Kidney (tissue), 14 donors: ENCODE results near the gene TMEM126A. TPM values are rescaled to one million over a fixed set of nuclear protein-coding genes. Genes with fewer than 3 reads are reported as not detected.
"Not testable (repeated sequence)": the region's sequence is repeated elsewhere in the genome, so short reads cannot be mapped to it uniquely, and the experiment has no call there.

Source experiments
- DNase-seq, 5 donors: peaks; one replicate each; pipeline ENCODE4 v3.0.0-alpha.2; 2013 to 2020
- FAIRE-seq: peaks from 2 replicates; lab custom pipeline; 2012; peaks lifted over from hg19 to GRCh38; lab: Jason Lieb, UNC
- H3K27ac ChIP-seq, 2 donors: one replicate each; pipeline ENCODE4 v1.7.0; 2013; ENCODE audit warnings: low read depth in 2 of 2, low read length in 2 of 2, inconsistent platforms in 1 of 2
- H3K27me3 ChIP-seq: one replicate; pipeline ENCODE4 v1.7.1; 2013; ENCODE audit warnings: low read length, inconsistent platforms; ENCODE audit not compliant: control insufficient read depth, insufficient read depth
- H3K36me3 ChIP-seq, 3 donors: one replicate each; pipeline versions ENCODE4 v1.7.0 to v1.7.1; 2013; ENCODE audit warnings: low read length in 3 of 3, control low read depth in 1 of 3, inconsistent platforms in 1 of 3; ENCODE audit not compliant: insufficient read depth in 3 of 3, control insufficient read depth in 2 of 3
- H3K4me1 ChIP-seq, 3 donors: one replicate each; pipeline versions ENCODE4 v1.7.0 to v1.7.1; 2013; ENCODE audit warnings: low read length in 3 of 3, inconsistent platforms in 1 of 3, low read depth in 1 of 3; ENCODE audit not compliant: control insufficient read depth in 2 of 3, insufficient read depth in 2 of 3
- H3K4me3 ChIP-seq, 3 donors: one replicate each; pipeline versions ENCODE4 v1.7.0 to v1.8.1; 2013; ENCODE audit warnings: low read length in 3 of 3, control low read depth in 1 of 3, inconsistent platforms in 1 of 3
- H3K9ac ChIP-seq, 3 donors: one replicate each; pipeline versions ENCODE4 v1.7.0 to v1.7.1; 2013; ENCODE audit warnings: low read length in 3 of 3, control low read depth in 1 of 3, inconsistent platforms in 1 of 3
- H3K9me3 ChIP-seq, 3 donors: one replicate each; pipeline versions ENCODE4 v1.7.0 to v1.7.1; 2013; ENCODE audit warnings: low read length in 3 of 3, control low read depth in 1 of 3, inconsistent platforms in 1 of 3; ENCODE audit not compliant: control insufficient read depth in 2 of 3, insufficient read depth in 1 of 3
- CTCF ChIP-seq: IDR thresholded peaks from 3 replicates; pipeline ENCODE4 v1.5.1; 2012; ENCODE audit warnings: mild to moderate bottlenecking, moderate library complexity, borderline replicate concordance; ENCODE audit not compliant: insufficient read depth; ENCODE audit errors: extremely low read depth
- intact Hi-C: fragments of 100-400 bp; cut with DNase I; formaldehyde crosslinking; loops from one replicate; pipeline ENCODE4 v1.11.1; 2022
- polyA plus RNA-seq: library from polyadenylated mRNA; stranded (reverse); fragments of 350-450 nt; fragmentation: Illumina TruSeq; extraction: RNeasy Lipid Tissue Mini Kit (QIAGEN cat#74804); gene quantifications from one replicate; pipeline ENCODE4 v1.2.3, GENCODE V29; 2014; ENCODE audit warnings: low read depth, low replicate concordance; ENCODE audit not compliant: insufficient read depth
- total RNA-seq: library from RNA; stranded (reverse); fragmentation: NEBNext Ultra II Directional; extraction: Animal tissue kit (Norgen Biotek cat#: 25700); gene quantifications from one replicate; pipeline ENCODE4 v1.2.1, GENCODE V29; 2021
- donor health status: control.
- donor health status: control.
- donor health status: control.
- donor health status: control.
- donor health status: control.
- donor health status: DM: yes; HTN: yes; CAD: no.
- donor health status: Normal renal cell carcinoma (clear cell type).

Gene TMEM126A
- total and polyA plus RNA-seq, 2 donors from 2014 or later, result 20.3 to 63.8 TPM

- no peaks in the 10 kb centered on the region for H3K36me3 ChIP-seq
- intact Hi-C loops, result no loop called here
- no peak overlapping the region for H3K9ac ChIP-seq
- H3K27me3 ChIP-seq, result no peaks in the 10 kb centered on the region
- no peaks in the 10 kb centered on the region for H3K9me3 ChIP-seq
- H3K27ac ChIP-seq, result no peak overlapping the region
- no peak for FAIRE-seq
- no peak overlapping the region for H3K4me3 ChIP-seq
- TF ChIP-seq CTCF, result no peak
- DNase-seq, result no peak
- H3K4me1 ChIP-seq, result peaks cover 0 to 8% (median 7%) of the 10 kb centered on the region in 3 donors
Measured at GRCh38 chr11:85668157-85668556, 20.4 kb downstream of the TMEM126A start.

GRCh38 chr11:85670949-85671663, 23.3 kb downstream of the TMEM126A start:
- H3K4me3 ChIP-seq, H3K36me3 ChIP-seq, H3K9ac ChIP-seq, H3K9me3 ChIP-seq, intact Hi-C loops, H3K4me1 ChIP-seq, H3K27me3 ChIP-seq, DNase-seq, H3K27ac ChIP-seq, FAIRE-seq: not testable (repeated sequence)

GRCh38 chr11:85672105-85672902, 24.5 kb downstream of the TMEM126A start:
- Histone ChIP-seq H3K9ac (no peak overlapping the region), H3K4me3 (no peak overlapping the region), H3K36me3 (no peaks in the 10 kb centered on the region), H3K27ac (no peak overlapping the region), H3K4me1 (peaks cover 0 to 4% (median 0%) of the 10 kb centered on the region in 3 donors), H3K9me3 (no peaks in the 10 kb centered on the region), H3K27me3 (no peaks in the 10 kb centered on the region)
- DNase-seq, result no peak
- intact Hi-C loops, result no loop called here
- TF ChIP-seq CTCF, result no peak
- no peak for FAIRE-seq

GRCh38 chr11:85673393-85673792, 25.6 kb downstream of the TMEM126A start:
- Histone ChIP-seq H3K27me3 (no peaks in the 10 kb centered on the region), H3K27ac (no peak overlapping the region), H3K4me3 (no peak overlapping the region), H3K4me1 (peaks cover 0 to 4% (median 0%) of the 10 kb centered on the region in 3 donors), H3K9ac (no peak overlapping the region), H3K36me3 (no peaks in the 10 kb centered on the region), H3K9me3 (no peaks in the 10 kb centered on the region)
- intact Hi-C loops, result no loop called here
- no peak for FAIRE-seq
- no peak for TF ChIP-seq CTCF
- no peak for DNase-seq
